Stimulated activated CD8-positive, alpha-beta memory T cell treated with anti-CD3 and anti-CD28 coated beads, Interleukin-4, amount 100 ng/mL, for 24 hours (primary cell): ENCODE measurements around the gene PLP1.
"Not testable (repeated sequence)": the region's sequence is repeated elsewhere in the genome, so short reads cannot be mapped to it uniquely, and the experiment has no call there.

Experiments
- DNase-seq: peaks from one replicate; pipeline ENCODE4 v3.0.0-alpha.2; 2020; ENCODE audit warnings: low read depth

Gene PLP1

DNA sequence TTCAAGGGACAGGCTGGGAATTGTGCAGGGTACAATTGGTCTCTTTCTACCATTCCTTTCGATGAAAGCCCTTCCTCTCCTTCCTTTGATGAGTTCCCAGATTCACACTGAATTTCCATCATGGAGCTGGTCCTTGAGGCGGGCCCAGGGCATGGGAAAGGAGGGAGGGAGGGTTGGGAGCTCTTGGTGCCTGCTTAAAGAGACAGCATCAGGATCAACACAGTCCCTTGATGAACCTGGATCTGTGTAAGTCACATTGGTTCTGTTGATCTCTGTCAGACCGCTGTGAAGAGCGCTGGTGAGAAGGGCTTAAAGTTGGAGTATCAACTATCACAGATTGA is 4.4 kb downstream of the PLP1 start:
- DNase-seq: no peak

DNA sequence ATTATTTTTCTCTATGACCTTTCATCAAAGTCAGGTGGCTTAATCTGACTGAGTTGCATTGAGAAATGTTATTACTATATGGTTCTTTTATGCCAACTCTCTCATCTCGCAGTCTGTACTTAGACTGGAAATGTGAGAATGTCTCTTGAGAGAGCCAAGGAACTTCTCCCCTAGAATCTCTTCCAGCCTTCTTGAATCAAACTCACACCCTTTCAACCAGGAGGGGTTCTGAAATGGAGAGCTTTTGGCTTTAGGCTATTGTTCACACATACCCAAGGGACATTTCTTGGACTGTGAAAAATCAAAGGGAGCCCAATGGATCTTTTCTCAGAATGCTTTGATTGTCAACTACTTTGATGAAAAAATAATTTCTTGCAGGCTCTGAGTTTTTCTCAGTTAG is 5.1 kb downstream of the PLP1 start:
- no peak for DNase-seq

DNA sequence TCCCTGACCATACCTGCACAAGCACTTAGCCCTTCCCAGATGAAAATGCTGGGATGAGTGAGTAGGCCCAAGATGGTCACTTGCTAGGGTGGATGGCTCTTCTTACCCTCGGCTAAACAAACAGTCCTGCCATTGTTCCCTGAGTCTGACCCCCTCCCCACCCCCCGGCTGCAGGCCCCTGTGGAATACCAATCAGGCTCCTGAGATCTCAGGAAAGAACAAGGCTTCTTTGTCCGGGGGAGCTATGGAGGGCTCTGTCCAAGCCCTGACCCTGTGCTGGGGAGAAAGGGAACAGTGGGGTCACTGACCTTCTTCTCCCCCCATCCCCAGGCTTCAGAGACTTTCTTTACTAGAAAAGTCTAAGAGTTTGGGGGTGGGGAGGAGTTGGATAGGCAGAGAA is 6.0 kb downstream of the PLP1 start:
- no peak for DNase-seq

- DNase-seq: no peak
Observed at GRCh38 chrX:103783196-103783595, 6.6 kb downstream of the PLP1 start.

GRCh38 chrX:103783971-103784370 is 7.3 kb downstream of the PLP1 start:
- DNase-seq: no peak

DNA sequence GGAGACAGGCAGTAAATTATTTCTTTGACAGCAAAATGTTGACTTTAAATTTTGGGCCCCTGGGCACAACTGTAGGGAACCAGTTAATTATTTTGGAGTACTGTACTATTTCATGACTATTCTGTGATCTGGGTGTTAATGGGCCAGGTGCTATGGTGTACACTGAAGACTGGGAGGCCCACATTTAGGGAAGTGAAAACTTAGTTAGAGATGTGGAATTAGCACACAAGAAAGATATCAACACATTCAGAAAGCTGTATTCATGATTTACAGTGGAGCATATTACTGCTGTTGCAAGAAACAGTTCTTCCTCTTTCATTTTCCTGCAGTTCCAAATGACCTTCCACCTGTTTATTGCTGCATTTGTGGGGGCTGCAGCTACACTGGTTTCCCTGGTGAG is 12.4 kb downstream of the PLP1 start:
- DNase-seq: no peak

- DNase-seq: no peak
Observed at GRCh38 chrX:103791228-103791627, 14.6 kb downstream of the PLP1 start.

DNA sequence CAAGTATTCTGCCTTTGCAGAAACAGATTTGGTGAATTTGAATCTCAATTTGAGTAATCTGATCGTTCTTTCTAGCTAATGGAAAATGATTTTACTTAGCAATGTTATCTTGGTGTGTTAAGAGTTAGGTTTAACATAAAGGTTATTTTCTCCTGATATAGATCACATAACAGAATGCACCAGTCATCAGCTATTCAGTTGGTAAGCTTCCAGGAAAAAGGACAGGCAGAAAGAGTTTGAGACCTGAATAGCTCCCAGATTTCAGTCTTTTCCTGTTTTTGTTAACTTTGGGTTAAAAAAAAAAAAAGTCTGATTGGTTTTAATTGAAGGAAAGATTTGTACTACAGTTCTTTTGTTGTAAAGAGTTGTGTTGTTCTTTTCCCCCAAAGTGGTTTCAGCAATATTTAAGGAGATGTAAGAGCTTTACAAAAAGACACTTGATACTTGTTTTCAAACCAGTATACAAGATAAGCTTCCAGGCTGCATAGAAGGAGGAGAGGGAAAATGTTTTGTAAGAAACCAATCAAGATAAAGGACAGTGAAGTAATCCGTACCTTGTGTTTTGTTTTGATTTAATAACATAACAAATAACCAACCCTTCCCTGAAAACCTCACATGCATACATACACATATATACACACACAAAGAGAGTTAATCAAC is 15.3 kb downstream of the PLP1 start:
- DNase-seq: no peak

GRCh38 chrX:103792916-103793544 is 16.4 kb downstream of the PLP1 start:
- no peak for DNase-seq

- no peak for DNase-seq
Observed at GRCh38 chrX:103793545-103793940, 16.9 kb downstream of the PLP1 start.

- no peak for DNase-seq
Observed at GRCh38 chrX:103794119-103794518, 17.5 kb downstream of the PLP1 start.

DNA sequence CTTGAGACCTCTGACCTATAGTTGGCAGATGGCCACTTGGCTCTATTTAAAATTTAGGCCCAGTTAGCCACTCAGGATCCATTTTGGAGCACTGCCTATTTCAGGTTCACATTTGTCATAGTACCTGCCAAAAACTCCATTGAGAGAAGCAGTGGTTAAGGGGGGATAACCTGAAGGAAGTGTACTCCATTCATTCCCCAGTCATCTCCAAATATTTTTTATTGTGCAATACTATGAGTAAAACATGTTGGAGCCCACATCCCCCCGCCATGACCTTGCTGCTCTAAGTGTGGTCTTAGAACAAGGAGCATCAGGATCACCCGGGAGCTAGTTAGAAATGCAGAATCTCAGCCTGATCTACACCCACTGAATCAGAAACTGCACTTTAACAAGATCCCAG is 21.1 kb downstream of the PLP1 start:
- DNase-seq: no peak

- no peak for DNase-seq
Observed at GRCh38 chrX:103800318-103800717, 23.7 kb downstream of the PLP1 start.

- no peak for DNase-seq
Observed at GRCh38 chrX:103805860-103806259, 29.2 kb downstream of the PLP1 start.

GRCh38 chrX:103806862-103807474 is 30.3 kb downstream of the PLP1 start:
- no peak for DNase-seq

DNA sequence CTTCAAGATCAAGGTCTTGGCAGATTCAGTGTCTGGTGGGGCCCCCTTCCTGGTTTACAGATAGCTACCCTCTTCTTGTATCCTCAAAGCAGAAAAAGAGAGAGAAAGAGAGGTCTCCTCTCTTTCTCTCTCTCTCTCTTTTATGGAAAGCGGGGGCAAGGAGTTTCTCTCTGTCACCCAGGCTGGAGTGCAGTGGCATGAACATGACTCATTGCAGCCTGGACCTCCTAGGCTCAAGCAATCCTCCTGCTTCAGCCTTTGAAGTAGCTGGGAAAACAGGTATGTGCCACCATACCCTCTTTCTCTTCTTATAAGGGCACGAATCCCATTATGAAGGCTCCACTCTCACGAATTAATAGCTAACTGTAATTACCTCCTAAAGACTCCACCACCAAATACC is 35.2 kb downstream of the PLP1 start:
- DNase-seq: no peak

DNA sequence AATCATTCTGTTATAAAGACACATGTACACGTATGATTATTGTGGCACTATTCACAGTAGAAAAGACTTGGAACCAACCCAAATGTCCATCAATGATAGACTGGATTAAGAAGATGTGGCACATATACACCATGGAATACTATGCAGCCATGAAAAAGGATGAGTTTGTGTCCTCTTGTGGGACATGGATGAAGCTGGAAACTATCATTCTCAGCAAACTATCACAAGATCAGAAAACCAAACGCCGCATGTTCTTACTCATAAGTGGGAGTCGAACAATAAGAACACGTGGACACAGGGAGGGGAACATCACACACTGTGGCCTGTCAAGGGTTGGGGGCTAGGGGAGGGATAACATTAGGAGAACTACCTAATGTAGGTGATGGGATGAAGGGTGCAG is 40.5 kb downstream of the PLP1 start:
- not testable (repeated sequence) for DNase-seq

- no peak for DNase-seq
Observed at GRCh38 chrX:103817502-103817901, 40.9 kb downstream of the PLP1 start.

DNA sequence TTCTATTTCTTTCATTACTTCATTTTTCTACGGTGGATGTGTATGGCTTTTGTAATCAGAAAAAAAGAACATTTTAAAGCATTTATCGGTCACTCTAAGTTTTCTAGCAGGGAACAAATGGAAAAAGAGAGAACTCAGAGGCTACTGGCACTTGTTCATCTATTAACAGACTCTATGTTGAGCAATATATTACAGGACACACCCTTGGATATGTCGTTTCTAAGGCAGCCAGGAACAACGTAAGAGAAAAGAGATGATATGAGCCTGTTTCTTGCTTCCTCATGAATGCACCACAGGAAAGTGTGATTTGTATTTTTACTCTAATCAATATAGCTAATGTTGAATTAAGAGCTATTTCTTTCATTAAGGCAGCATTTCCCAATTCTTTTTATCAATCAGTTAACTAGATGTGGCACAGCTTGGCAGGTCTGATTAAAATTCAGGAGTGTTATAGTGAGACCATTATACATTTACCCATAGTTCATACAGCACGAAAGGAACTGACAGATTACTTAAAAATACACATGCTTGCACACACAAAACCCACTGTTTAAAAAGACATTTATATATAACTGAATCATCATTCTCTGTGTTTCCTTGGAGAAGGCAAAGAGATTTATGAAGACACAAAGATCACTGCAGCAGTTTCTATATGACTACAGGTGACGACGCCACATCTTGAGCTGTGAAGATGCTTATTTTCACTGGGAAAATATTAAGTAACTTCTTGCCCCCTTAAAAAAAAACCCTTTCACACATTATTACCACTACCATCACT is 42.4 kb downstream of the PLP1 start:
- DNase-seq: no peak

GRCh38 chrX:103820802-103821201 is 44.2 kb downstream of the PLP1 start:
- not testable (repeated sequence) for DNase-seq

GRCh38 chrX:103823591-103823990 is 47.0 kb downstream of the PLP1 start:
- no peak for DNase-seq

- DNase-seq: no peak
Observed at GRCh38 chrX:103825881-103826280, 49.2 kb downstream of the PLP1 start.

GRCh38 chrX:103828529-103828928 is 51.9 kb downstream of the PLP1 start:
- no peak for DNase-seq
